ENCODE data around the gene PKD2. TPM values are rescaled to one million over a fixed set of nuclear protein-coding genes. Genes with fewer than 3 reads are reported as not detected.

PKD2 gene
- total RNA-seq, 1 donor from 2014 or later: 33.1 TPM

DNA sequence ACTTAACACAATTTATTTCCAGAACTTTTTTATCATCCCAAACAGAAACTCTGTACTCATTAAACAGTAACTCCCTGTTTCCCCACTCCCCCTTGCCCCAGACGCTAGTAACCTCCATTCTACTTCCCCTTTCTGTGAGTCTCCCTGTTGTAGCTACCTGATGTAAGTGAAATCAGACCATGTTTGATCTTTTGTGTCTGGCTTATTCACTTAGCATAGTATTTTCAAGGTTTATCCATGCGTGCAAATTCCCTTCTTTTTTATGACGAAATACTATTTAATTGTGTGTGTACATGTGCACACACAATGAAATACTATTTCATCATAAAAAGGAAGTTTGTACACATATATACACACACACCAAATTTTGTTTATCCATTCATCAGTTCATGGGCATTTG is 5.2 kb downstream of the PKD2 start:
- Histone ChIP-seq H3K9me3 (no peaks in the 10 kb centered on the region), H3K27me3 (no peaks in the 10 kb centered on the region), H3K36me3 (no peaks in the 10 kb centered on the region), H3K4me1 (peaks cover 72% of the 10 kb centered on the region), H3K27ac (no peak overlapping the region), H3K4me3 (no peak overlapping the region)
- TF ChIP-seq, protein P1, sequence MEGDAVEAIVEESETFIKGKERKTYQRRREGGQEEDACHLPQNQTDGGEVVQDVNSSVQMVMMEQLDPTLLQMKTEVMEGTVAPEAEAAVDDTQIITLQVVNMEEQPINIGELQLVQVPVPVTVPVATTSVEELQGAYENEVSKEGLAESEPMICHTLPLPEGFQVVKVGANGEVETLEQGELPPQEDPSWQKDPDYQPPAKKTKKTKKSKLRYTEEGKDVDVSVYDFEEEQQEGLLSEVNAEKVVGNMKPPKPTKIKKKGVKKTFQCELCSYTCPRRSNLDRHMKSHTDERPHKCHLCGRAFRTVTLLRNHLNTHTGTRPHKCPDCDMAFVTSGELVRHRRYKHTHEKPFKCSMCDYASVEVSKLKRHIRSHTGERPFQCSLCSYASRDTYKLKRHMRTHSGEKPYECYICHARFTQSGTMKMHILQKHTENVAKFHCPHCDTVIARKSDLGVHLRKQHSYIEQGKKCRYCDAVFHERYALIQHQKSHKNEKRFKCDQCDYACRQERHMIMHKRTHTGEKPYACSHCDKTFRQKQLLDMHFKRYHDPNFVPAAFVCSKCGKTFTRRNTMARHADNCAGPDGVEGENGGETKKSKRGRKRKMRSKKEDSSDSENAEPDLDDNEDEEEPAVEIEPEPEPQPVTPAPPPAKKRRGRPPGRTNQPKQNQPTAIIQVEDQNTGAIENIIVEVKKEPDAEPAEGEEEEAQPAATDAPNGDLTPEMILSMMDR (IDR thresholded peaks at IDR 0.05): no peak
- intact Hi-C loops (cut with DNase I): no loop called here
- no peak for DNase-seq (ENCODE audit: extremely low spot score in 2 of 2)

DNA sequence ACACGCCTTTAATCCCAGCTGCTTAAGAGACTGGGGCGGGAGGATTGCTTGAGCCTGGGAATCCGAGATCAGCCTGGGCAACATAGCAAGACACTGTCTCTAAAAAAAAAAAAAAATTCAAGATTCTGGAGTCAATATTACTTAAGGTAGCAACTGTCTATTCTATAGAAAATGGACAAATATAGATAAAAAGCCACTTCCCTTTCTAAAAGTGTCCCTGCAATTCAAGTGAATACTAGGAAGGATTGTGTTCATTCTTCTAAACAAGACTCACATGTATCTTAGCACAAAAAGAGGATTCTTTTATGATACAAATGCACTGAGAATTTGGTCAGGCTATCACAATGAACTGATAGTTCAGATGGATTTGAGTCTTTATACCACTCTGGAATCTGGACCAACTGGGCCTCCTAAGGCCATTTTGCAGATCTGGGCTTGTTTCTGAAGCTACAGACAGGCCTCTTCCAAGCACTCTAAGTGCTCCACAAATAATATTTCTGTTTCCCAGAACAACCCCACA is 7.0 kb downstream of the PKD2 start:
- Histone ChIP-seq H3K36me3 (no peaks in the 10 kb centered on the region), H3K9me3 (no peaks in the 10 kb centered on the region), H3K27me3 (no peaks in the 10 kb centered on the region), H3K4me3 (no peak overlapping the region), H3K27ac (no peak overlapping the region), H3K4me1 (peaks cover 78% of the 10 kb centered on the region)
- DNase-seq (ENCODE audit: extremely low spot score in 2 of 2): no peak
- TF ChIP-seq POLR2AphosphoS5 (IDR thresholded peaks at IDR 0.05; ENCODE audit: insufficient read depth in 1 of 2, low read depth in 1 of 2) (no peak), POLR2A (IDR thresholded peaks at IDR 0.05) (no peak)
- TF ChIP-seq, protein P1 (IDR thresholded peaks at IDR 0.05): no peak
- intact Hi-C loops (cut with DNase I): no loop called here

DNA sequence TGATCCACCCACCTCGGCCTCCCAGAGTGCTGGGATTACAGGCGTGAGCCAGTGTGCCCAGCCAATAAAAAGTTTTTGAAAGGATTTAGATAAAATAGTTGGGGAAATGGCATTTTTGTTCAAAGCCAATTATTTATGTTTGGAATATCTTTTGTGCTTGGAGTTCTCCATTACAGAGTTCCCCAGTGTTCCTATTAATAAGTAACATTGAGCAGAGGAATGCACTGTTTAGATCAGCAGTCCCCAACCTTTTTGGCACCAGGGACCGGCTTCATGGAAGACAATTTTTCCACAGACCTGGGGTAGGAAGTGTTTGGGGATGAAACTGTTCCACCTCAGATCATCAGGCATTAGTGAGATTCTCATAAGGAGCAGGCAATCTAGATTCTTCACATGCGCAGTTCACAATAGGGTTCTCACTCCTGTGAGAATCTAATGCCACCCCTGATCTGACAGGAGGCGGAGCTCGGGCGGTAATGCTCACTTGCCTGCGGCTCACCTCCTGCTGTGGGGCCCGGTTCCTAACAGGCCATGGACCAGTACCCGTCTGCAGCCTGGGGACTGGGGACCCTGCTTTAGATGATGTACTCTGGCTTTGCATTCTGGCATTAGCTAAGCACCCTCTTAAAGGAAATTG is 8.3 kb downstream of the PKD2 start:
- intact Hi-C loops (cut with DNase I): no loop called here
- peak overlapping the region; percentile 95 for H3K27ac ChIP-seq
- TF ChIP-seq, protein P1 (IDR thresholded peaks at IDR 0.05): no peak
- H3K4me1 ChIP-seq: peaks cover 75% of the 10 kb centered on the region
- H3K36me3 ChIP-seq: peaks cover 0 to 1% of the 10 kb centered on the region in 2 donors
- no peak overlapping the region for H3K4me3 ChIP-seq
- no peaks in the 10 kb centered on the region for H3K9me3 ChIP-seq
- no peaks in the 10 kb centered on the region for H3K27me3 ChIP-seq
- no peak for DNase-seq (ENCODE audit: extremely low spot score in 2 of 2)

DNA sequence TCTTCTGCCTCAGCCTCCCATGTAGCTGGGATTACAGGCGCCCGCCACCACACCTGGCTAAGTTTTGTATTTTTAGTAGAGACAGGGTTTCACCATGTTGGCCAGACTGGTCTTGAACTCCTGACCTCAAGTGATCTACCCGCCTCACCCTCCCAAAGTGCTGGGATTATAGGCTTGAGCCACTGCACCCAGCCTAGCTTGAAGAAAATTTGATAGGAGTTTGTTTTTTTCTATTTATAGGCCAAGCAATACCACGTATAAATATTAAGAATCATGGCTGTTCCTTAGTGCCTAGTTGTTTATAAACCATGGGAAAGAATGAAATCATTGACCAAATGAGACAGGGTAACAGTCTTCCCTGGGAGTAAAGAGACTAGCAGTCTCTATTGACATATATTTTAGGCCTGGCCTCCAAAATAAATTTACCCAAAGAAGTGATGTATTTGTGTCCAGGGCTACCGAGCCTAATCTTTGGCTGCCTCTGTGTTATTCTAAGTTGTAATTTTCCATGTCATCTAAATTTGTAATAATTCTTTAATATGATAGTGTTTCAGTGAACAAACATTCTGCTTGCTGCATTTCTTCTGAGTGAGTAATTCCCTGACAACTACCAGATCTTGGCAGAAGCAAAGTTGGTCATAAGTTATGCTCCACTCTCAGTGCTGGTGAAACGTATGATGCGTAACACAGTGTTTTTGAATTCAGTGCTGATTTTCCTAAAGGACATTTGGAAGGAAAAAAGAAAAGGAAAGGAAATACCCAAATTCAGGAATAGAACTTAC is 10.3 kb downstream of the PKD2 start:
- Histone ChIP-seq H3K9me3 (no peaks in the 10 kb centered on the region), H3K36me3 (peaks cover 0 to 13% of the 10 kb centered on the region in 2 donors), H3K27me3 (no peaks in the 10 kb centered on the region), H3K4me1 (peaks cover 58% of the 10 kb centered on the region), H3K27ac (peak overlapping the region; percentile 95), H3K4me3 (no peak overlapping the region)
- no peak for DNase-seq (ENCODE audit: extremely low spot score in 2 of 2)
- TF ChIP-seq POLR2AphosphoS5 (IDR thresholded peaks at IDR 0.05; ENCODE audit: insufficient read depth in 1 of 2, low read depth in 1 of 2) (peak in 1 of 2 donors; percentile 82), POLR2A (IDR thresholded peaks at IDR 0.05) (no peak)
- TF ChIP-seq, protein P1 (IDR thresholded peaks at IDR 0.05): no peak
- intact Hi-C loops (cut with DNase I): no loop called here

DNA sequence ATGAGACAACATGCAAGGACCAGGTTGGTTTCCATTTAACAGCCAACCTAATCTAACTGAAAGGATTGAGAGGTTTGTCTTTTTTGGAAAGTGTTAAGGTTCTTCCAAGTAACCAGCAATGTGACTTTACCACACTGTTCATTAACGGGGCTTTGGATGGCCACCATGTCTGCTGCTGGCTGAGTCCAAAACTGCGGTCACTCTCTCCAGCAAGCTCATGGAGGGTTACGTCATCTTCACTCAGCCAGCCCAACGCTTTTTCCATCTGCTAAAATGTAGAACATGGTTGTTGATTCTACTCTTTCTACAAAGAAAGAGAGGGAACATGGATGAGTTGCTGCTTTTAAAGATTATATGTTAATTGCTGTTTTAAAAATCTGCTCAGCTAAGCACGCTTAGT is 11.0 kb downstream of the PKD2 start:
- H3K4me3 ChIP-seq: no peak overlapping the region
- H3K27ac ChIP-seq: peak overlapping the region; percentile 95
- peaks cover 50% of the 10 kb centered on the region for H3K4me1 ChIP-seq
- no peaks in the 10 kb centered on the region for H3K9me3 ChIP-seq
- no peaks in the 10 kb centered on the region for H3K27me3 ChIP-seq
- TF ChIP-seq POLR2A (IDR thresholded peaks at IDR 0.05) (no peak), POLR2AphosphoS5 (IDR thresholded peaks at IDR 0.05; ENCODE audit: insufficient read depth in 1 of 2, low read depth in 1 of 2) (no peak)
- TF ChIP-seq, protein P1 (IDR thresholded peaks at IDR 0.05): no peak
- peaks cover 0 to 13% of the 10 kb centered on the region in 2 donors for H3K36me3 ChIP-seq
- intact Hi-C loops (cut with DNase I): no loop called here
- DNase-seq (ENCODE audit: extremely low spot score in 2 of 2): no peak

All from vagina (tissue), 2 donors.